ENCODE results near the gene SORCS2.
A peak's percentile ranks its signal among the peaks of the same experiment; 100 is the strongest.

Gene SORCS2

DNA sequence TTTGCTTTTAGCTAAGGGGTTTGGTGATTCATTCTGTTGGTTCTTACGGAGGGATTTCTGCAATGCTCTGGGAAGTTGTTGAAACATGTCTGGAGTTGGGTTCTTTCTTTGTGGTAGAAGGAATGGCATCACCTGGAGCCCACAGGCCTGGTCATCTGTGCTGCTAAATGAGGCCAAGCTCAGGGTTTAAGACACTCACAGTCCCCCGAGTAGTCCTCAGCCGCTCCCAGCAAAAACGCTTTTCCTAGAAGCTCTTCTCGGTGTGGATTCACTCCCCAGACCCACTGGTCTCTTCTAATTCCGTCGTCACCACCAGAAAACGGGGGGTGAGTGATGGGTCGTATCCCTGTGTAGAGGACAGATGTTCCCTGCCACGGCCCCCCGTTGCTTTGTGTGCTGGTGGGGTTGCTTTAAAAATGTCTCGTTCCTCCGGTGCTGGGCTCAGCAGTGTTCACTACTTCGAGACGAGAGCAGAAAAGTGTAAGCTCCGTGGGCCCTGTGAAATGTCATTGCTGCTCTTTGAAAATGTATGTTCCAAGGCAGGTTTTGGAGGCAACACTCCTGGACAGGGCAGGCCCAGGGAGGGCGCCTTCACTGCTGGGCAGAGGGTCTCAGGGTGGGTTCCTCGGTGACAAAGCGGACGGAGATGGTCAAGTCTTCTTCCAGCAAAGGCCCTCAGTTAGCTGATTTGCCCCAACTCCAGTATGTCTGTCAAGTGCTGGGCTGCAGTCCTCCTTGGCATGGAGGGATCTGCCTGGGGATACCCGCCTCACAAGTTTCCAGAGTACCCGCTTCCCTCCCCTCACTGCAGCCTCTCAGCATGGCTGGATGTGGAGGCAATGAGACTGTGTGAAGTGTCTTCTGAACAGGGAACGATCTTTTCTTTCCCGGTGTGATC, 205.1 kb downstream of the SORCS2 start:
- no peak for DNase-seq

DNA sequence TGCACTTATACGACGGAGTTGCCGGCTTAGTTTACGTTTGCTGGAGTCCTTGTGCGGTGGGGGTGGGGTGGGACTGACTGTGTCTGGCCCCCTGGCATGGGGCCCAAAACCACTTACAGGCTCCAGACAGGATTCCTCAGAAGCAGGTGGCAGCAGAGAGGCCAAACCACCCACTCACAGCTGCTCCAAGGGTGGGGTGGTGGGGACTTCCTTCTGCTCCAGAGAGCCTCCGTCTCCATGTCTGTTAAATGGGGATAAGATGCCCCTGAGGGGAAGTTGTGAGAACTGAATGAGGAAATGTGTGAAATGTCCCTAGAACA, 205.7 kb downstream of the SORCS2 start:
- peak; percentile 51 for DNase-seq

DNA sequence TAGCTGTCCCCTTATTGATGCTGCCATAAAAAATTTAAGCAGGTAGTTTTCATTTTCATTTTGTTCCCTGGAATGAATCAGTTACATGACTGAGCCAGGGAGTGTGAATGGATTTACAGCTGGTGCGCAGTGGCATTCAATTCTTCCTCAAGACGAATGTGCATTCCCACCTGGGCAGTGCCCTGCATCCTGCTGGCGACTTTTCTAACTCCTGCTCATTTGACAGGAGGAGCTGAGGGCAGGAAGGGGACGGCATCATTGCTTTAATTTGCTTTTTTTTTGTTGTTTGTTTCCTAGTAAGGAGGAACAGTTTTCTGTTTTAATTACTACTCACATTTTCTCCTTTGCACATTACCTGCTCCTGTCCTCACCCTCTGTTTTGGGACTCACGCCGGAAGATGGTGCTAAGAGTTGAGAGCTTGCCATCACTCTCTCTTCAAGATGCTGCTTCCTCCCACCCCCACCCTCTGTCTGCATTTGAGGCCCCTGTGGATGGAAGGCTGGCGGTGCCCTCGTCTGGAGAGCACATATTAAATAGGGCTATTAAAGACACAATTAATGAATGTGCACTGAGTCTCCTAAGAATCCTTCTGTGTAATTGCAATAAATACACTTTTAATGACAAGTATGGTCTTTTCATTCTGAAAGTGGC, 206.6 kb downstream of the SORCS2 start:
- DNase-seq = no peak

DNA sequence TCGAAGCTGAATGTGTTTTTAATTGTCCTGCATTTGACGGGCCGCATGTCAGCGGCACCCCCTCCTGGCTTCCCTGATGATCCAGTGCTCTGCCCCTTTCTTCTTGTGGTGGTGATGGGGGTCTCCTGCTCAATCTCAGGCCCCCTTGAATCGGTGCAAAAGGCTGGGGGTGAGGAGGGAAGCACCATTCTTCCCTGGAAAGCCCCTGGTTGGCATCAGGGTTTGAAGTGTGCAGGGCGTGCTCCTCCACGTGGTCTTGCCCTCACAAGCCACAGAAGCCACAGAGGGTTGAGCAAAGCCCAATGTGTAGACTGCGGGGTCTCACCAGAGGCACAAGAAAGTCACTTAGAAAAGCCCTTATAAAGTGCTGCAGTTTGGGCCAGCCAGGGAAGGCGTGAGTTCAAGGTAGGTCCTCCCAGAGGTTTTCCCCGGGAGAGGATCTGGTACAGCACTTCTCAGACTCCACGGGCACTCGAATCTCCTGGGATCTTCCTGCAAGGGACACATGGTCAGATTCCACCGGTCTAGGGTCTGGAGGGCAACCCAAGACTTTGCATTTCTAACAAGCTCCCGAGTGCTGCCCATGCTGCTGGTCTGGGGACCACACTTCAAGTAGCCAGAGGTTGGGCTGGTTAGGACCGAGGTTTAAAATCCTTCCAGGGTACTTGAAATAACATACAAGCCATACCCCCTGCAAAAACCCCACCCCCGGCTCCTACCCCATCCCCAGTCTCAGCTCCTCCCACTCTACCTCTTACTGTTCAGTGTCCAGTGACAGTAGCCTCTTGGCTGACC, 207.3 kb downstream of the SORCS2 start:
- DNase-seq = no peak

DNA sequence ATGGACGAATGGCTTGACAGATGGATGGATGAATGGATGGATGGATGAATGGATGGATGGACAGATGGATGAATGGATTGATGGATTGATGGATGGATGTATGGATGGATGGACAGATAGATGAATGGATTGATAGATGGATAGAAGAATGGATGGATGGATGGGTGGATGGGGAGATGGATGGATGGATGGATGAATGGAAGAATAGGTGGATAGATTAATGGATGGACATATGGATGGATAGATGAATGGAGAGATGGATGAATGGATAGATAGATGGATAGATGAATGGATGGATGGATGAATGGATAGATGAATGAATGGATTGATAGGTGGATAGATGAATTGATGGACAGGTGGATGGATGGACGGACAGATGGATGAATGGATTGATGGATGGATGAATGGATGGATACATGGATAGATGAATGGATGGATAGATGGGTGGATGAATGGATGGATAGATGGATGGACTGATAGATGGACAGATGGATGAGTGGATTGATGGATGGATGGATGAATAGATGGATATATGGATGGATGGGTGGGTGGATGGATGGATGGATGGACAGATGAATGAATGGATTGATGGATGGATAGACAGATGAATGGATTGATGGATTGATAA, 208.4 kb downstream of the SORCS2 start:
- DNase-seq = no peak

DNA sequence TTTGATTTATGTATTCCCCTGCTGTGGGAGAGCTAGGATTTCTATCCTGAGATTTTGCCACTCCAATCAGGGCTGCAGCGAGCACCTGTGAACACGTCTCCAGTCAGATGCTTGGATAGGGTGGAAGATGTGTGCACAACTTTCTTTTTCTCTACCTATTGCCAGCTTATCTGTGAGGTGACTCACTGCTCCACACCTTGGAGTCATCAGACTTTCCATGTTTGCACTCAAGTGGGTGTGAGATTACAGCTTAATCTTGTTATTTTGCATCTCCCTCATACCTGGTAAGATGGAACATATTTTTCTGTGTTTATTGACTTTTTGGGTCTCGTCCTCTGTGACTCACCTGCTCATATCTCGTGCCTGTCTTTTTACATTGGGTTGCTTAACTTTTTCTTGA, 210.2 kb downstream of the SORCS2 start:
- DNase-seq = no peak

DNA sequence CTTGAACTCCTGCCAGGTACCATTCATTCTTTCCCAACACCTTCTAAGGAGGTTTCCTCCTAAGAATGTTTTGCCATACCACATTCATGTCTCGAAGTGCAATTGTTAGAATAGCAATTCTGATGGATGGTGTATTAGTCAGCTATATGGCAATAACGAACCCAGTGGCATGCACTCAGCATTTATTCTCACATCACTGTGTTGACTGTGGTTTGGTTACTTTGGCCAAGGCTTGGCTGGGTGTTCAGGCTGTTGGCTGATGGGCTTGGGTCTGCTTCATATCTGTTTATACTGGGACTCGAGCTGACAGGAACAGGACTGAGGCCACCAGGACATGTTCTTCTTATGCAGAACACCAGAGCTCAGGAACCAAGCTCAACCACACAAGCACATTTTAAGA, 210.7 kb downstream of the SORCS2 start:
- no peak for DNase-seq

DNA sequence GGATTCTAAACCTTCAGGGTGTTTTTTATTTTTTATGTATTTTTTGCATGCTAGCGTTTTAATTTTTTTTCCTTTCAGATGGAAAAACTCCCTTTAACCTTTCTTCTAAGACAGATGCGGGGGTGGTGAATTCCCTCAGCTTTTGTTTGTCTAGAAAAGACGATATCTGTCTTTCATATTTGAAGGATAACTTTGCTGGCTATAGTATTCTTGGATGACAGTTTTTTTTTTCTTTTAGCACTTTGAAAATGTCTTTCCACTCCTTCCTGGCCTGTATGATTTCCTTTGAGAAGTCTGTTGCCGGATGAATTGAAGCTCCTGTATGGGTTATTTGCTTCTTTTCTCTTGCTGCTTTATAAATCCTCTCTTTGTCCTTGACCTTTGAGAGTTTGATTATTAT, 215.8 kb downstream of the SORCS2 start:
- no peak for DNase-seq

DNA sequence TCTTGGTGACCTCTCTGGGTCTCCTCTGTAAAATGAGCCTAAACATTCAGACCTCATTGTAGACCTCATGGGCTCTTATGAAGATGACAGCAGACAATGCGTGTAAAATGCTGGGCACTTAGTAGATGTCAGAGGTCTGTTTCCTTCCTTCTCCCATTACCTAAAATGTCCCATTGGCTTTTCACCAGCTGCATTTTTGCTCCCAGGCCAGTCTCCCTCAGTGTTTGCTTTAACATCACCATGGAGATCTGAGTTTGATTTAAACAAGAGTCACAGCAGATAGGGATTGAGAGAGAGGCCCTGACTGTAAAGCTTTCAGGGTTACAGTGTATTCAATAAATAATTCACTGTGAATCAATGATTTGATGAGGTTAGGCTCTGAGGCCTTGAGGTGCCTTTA, 218.1 kb downstream of the SORCS2 start:
- DNase-seq = peak; percentile 8

DNA sequence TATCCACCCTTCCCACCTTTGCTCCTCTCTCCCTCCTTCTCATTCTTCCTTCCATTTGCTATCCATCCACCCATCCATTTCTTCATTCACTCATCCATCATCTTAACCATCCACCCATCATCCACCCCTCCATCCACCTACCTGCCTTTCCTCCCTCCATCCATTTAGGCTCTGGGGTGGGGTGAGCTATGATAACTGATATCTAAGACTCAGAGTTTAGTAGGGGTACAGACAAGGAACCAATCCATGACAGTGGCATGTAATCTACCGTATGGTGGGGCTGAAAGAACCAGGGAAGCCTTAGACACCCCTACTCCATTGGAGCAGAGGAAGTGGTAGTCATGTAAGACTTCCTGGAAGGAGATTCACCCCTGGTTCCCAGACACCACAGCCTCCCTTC, 219.2 kb downstream of the SORCS2 start:
- no peak for DNase-seq

DNA sequence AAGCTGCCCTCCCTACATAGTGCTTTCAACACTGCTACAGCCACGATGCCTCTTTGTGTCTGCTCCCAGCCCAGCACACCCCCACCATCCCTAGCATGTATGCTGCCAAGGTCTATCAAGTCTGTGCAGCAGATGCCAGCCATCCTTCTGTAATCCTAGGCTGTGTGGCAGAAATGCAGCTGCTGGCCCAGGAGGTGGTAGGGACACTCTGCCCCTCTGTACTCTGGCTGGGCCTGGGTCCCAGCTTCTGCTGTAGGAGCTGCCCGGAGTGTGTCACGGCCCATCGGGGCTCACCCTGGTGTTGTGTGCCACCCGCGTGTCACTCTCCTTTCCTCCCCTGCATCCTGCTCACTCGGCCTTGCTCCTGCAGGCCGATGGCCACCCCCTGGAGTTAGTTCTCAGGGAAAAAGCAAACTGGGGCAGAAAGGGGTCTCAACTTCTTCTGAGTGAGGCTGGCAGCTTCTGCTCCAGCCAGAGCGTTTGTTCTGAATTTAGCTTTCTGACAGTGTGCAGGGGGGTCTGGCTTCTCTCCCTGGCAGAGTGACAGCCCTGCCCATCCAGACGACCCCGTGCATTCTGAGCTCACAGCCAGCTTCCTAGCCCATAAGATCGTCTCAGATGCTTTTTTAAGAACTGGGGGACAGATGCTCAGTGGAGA, 219.7 kb downstream of the SORCS2 start:
- DNase-seq = no peak

DNA sequence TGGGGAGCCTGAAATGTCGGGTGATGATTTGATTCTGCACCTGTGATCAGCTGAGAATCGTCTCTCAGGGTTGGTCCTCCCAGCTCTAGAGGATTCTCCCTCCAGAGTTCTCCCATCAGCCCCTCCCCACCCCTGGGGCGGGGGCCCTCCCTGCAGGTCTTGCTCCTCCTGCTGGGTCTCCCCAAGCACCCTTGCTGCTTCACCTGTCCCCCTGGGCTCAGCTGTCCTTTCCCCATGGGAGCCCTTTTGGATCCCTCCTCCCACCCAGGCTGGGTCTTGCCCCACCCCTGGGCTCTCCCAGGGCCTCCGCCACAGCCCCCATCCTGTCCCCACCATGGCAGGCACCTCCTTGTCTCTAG, 220.2 kb downstream of the SORCS2 start:
- no peak for DNase-seq

DNA sequence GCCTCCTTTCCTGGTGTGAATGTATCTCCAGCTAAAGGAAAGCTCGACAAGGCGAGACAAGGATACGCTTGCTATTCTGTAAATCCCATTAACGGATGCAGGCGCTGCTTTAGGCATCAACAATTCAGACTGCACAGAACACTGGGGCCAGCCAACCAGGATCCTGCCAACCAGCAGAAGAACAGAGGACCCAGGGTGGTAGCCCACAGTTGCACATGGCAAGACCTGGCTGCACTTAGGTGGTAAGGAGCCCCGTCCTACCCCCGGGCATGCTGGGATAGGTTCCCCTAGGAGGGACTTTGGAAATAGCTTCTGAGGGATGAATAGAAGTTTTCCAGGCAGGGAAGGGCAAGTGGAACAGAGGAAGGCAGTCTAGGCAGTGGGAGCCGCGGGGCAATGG, 221.7 kb downstream of the SORCS2 start:
- DNase-seq = no peak

DNA sequence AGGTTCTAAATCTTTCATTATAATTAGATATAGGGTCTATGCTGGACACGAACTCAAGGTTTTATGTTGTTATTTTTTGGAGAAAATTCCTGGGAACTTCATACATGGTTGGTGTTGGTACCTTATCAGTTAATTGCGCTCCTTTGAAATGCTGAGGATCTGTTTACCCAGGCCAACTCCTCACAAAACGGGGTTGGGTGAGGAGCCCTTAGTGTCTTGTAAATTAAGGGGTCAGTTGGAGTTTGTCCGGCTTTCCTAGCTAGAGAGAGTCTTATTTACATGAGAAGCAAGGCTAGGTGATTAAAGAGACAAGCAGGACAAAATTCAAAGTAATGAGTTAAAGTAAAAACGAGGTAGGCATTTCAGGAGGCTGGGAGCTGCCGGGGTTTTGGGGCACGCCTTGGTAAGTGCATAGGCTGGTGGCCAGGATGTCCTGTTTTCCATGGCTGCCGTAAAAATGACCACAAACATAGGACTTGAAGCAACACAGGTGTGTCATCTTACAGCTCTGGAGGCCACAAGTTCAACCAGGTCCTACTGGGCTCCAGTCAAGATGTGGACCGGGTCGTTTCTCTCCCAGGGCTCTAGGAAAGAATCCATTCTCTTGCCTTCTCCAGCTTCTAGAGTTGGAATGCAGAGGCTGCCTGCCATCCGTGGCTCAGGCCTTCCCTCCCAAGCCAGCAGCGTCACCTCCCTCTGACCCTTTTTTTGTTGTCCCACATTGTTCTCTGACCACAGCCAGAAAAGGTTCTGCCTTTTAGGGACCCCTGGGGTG, 222.6 kb downstream of the SORCS2 start:
- DNase-seq = no peak

DNA sequence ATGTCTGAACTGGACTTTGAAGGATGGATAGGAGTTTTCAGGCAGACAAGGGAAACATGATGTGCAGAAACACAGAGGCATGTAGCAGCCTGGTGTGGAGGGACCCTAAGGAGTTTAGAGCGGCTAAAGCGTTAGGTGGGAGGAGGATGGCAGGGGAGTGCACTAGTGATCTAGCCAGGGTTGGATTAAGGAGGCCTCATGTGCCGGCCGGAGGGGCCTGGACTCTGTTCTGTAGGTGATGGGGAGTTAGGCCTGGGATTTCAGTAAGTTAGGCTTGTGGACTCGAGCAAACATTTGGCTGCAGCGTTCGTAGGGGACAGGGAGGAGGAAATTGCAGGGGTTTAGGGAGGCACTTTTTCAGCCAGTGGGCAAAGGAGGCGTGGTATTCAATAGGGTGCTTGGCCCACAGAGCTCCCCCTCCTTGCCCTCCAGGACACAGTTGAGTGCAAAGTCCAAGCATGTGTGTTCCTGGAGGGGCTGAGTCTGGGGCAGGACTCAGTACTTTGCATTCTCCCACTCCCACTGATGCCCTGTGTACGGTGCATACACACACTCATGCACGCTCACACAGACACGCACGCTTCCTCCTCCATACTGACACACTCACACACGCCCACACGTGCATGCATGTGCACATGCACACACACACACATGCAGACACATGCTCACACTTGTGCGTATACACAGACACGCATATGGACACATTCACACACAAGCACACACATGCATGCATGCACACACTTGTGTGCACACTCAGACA, 223.8 kb downstream of the SORCS2 start:
- no peak for DNase-seq

DNA sequence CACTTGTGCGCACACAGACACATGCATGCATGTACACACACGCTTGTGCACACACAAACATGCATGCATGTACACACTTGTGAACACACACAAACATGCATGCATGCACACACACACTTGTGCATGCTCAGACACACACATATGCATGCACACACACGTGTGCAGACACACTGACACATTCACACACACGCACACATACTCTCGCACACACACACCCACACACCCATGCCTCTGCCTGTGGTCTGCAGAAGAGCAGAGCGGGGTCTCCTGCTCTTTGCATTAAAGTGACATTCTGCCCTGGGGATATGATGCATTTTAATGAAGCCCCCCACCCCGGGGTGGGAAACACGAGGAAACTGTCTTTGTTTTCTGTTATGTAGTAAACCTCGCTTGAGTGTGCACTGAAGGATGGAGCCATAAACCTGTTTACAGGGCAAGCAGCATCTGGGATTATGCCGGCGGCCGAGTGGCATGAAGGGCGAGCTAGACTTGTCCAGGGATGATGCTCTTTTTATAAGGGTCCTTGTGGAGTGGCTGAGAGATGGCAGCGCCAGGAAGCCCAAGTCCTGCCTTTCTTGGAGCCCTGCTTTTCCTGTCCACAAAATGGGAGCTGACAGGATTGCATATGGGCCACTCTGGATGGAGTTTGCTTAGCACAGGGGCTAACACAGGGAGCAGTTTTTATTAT, 224.6 kb downstream of the SORCS2 start:
- no peak for DNase-seq

DNA sequence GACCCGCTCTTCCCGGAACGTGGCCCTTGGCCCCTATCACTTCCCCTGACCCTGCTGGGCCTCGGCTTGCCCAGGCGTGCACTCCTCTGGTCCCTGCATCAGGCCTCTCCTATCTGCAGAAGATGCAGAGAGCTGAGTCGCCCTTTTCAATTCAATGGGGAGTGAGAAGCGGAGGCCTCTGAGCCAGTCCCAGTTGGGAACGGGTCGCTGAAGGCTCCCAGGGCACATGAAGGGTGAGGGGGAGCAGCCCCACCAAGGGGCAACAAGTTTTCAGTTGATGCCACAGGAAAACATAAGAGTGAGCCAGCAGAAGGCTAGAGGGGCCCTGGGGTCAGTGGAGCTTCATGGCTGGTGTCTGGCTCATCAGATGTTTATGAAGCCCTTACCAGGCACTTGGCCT, 225.3 kb downstream of the SORCS2 start:
- no peak for DNase-seq

DNA sequence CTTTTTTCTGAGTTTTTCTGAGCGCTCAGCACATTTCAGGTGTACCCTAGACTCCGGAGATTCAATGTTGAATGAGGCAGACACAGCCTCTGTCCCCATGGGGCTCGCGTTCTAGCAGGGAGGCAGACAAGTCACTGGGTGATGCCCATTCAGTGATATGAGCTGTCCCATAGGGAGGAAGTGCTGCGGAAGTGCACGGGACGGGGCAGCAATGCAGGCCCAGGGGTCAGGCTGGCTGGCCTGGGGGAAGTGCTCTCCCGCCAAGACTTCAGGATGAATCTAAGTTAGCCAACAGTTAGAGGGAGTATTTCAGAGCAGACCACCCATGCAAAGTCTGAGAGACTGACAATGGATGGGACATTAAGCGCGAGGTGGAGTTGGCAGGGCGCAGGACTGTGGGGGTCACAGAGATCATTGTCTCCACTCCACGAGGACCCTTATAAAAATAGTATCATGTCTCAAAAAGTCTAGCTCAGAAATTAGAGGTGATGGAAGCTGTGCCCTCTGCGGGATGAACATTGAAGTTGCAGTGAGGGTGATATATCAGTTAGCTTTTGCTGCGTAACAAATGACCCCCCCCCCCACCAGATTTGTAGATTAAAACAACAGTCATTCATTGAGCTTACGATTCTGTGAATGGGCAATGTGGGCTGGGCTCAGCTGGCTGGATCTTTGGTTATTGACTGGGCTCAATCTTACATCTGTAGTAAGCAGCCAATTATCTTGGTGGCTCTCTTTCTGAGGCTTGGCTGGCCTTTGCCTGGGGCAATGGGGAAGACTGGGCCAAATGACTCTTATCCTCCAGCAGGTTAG, 226.0 kb downstream of the SORCS2 start:
- no peak for DNase-seq

DNA sequence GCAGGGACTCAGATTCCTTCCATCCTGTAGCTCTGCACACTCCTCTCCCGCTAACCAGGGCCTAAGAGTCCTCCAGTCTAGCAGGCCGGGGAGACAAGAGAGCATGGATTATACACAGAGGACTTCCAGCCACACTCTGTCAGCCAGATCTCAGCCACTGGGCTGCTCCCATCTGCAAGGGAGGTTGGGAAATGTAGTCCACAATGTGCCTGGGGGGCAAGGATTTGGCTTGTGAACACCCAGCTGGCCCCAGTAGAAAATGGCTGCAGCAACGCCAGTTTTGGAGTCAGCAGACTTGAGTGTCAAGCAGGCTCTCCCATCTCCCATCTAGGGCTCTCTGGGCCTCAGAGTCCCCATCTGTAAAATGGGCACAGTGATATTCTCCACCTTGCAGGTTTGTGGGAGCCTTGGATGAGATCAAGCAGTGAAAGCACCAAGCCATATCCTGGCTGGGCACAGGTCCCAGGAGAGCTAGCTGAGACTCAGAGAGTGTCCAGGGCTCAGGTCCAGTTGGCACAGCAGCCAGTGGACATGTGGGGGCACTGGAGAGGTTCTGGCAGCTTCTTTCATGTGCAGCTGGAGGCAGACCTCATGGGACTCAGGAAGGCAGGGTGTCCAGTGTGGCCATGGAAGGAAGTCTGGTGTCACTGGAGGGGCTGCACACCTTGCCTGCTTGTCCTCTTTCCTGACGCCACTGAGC, 227.8 kb downstream of the SORCS2 start:
- no peak for DNase-seq
